ENCODE measurements around the gene SPATA1. TPM values are rescaled to one million over a fixed set of nuclear protein-coding genes. Genes with fewer than 3 reads are reported as not detected.

Gene SPATA1
- total and polyA plus RNA-seq, 9 of the 15 experiments (the other 6 are each of a cell fraction or from before 2014, with no cell fraction given) = 0.79 to 2.9 (median 1.5) TPM

DNA sequence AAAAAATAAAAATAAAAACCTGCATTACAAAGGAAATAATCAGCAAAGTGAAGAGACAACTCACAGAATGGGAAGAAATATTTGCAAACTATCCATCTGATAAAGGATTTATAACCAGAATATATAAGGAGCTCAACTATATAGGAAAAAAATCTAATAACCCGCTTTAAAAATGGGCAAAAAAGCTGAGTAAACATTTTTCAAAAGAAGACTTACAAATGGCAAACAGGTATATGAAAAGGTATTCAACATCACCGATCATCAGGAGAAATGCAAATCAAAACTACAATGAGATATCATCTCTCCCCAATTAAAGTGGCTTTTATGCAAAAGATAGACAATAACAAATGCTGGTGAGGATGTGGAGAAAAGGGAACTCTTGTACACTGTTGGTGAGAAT lies 4.0 kb downstream of the SPATA1 start:
- H3K79me2 ChIP-seq (ENCODE audit: control insufficient read depth, insufficient read depth, low read length) = peaks cover 29% of the 10 kb centered on the region
- intact Hi-C loops (cut with micrococcal nuclease) = no loop called here
- WGBS (ENCODE audit: insufficient coverage, low coverage, missing lambda C conversion rate) = 79% methylated on average over 2 of the region's 2 CpGs
- DNase-seq (ENCODE audit: extremely low read depth in 1 of 4, low spot score in 3 of 4) (no peak), ATAC-seq (no peak), FAIRE-seq (no peak)
- H3K27me3 ChIP-seq (ENCODE audit: control insufficient read depth in 2 of 2, insufficient read depth in 2 of 2, low read length in 2 of 2) = no peaks in the 10 kb centered on the region
- no TSS peak for BruUV-seq (replicated peaks)
- H3K27ac ChIP-seq (ENCODE audit: extremely low read depth, low read depth, low read length) = no peak overlapping the region
- in situ Hi-C loops (cut with MboI) = no loop called here
- CTCF ChIA-PET (ENCODE audit: low intra/inter-chr PET ratio) = no interaction called here
- no peaks in the 10 kb centered on the region; the same call in 1 of the 2 replicates for H3K9me3 ChIP-seq (replicated peaks; ENCODE audit: control insufficient read depth, insufficient read depth, low read depth, low read length)
- H3K36me3 ChIP-seq (ENCODE audit: control insufficient read depth, insufficient read depth, low read length) = 0 out of 3 replicates have a peak, but pooled peaks cover 1% of the 10 kb centered on the region
- H4K20me1 ChIP-seq (replicated peaks; ENCODE audit: control insufficient read depth, insufficient read depth, low read length) = no peaks in the 10 kb centered on the region
- H3K4me2 ChIP-seq (ENCODE audit: insufficient read depth, low read length) = no peak overlapping the region
- no peak overlapping the region for H3K9ac ChIP-seq (ENCODE audit: insufficient read depth in 1 of 2, low read depth in 2 of 2, low read length in 2 of 2)
- peaks cover 3 to 4% of the 10 kb centered on the region in 2 experiments; a peak in 3 of 5 replicates for H3K4me1 ChIP-seq (replicated peaks in 1 of 2; ENCODE audit: control insufficient read depth in 2 of 2, insufficient read depth in 2 of 2, low read length in 2 of 2)
- POLR2A ChIA-PET = no interaction called here
- H2AFZ ChIP-seq (ENCODE audit: low read depth, low read length) = no peak overlapping the region
- no peaks in the 10 kb centered on the region for H3K9me1 ChIP-seq (ENCODE audit: control insufficient read depth, insufficient read depth, low read length)
- H3K4me3 ChIP-seq = no peak overlapping the region
- TF ChIP-seq NBN (IDR thresholded peaks at IDR 0.05; ENCODE audit: low read depth) = no peak
- TF ChIP-seq GTF2F1 (IDR thresholded peaks at IDR 0.05; ENCODE audit: low read depth, low read length) = no peak
- TF ChIP-seq CBFB (CRISPR knock-in tag; IDR thresholded peaks at IDR 0.05) = no peak
- TF ChIP-seq SP1 (CRISPR knock-in tag; IDR thresholded peaks at IDR 0.05) = no peak
- peak; percentile 69 for TF ChIP-seq MAFK (IDR thresholded peaks at IDR 0.05; ENCODE audit: low read length)
- no peak for TF ChIP-seq EP400 (IDR thresholded peaks at IDR 0.05)
- peak; percentile 94 for TF ChIP-seq ZNF316 (IDR thresholded peaks at IDR 0.05)
- no peak for TF ChIP-seq ZNF197 (CRISPR knock-in tag; IDR thresholded peaks at IDR 0.05; ENCODE audit: low read depth)
- TF ChIP-seq BRF1 (IDR thresholded peaks at IDR 0.05; ENCODE audit: borderline replicate concordance, extremely low read depth, insufficient read length) = no peak
- no peak for TF ChIP-seq JUND (IDR thresholded peaks at IDR 0.05; ENCODE audit: borderline replicate concordance, low read depth, low read length)
- no peak for TF ChIP-seq JUND (tag; IDR thresholded peaks at IDR 0.05; ENCODE audit: borderline replicate concordance, low read depth, low read length)
- no peak for TF ChIP-seq ZNF354B (CRISPR knock-in tag; IDR thresholded peaks at IDR 0.05)
- TF ChIP-seq, protein P1, sequence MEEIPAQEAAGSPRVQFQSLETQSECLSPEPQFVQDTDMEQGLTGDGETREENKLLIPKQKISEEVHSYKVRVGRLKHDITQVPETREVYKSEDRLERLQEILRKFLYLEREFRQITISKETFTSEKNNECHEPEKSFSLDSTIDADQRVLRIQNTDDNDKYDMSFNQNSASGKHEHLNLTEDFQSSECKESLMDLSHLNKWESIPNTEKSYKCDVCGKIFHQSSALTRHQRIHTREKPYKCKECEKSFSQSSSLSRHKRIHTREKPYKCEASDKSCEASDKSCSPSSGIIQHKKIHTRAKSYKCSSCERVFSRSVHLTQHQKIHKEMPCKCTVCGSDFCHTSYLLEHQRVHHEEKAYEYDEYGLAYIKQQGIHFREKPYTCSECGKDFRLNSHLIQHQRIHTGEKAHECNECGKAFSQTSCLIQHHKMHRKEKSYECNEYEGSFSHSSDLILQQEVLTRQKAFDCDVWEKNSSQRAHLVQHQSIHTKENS (CRISPR knock-in tag; IDR thresholded peaks at IDR 0.05) = no peak
- TF ChIP-seq, protein P2, sequence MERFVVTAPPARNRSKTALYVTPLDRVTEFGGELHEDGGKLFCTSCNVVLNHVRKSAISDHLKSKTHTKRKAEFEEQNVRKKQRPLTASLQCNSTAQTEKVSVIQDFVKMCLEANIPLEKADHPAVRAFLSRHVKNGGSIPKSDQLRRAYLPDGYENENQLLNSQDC (CRISPR knock-in tag; IDR thresholded peaks at IDR 0.05) = no peak
- TF ChIP-seq, protein P3, sequence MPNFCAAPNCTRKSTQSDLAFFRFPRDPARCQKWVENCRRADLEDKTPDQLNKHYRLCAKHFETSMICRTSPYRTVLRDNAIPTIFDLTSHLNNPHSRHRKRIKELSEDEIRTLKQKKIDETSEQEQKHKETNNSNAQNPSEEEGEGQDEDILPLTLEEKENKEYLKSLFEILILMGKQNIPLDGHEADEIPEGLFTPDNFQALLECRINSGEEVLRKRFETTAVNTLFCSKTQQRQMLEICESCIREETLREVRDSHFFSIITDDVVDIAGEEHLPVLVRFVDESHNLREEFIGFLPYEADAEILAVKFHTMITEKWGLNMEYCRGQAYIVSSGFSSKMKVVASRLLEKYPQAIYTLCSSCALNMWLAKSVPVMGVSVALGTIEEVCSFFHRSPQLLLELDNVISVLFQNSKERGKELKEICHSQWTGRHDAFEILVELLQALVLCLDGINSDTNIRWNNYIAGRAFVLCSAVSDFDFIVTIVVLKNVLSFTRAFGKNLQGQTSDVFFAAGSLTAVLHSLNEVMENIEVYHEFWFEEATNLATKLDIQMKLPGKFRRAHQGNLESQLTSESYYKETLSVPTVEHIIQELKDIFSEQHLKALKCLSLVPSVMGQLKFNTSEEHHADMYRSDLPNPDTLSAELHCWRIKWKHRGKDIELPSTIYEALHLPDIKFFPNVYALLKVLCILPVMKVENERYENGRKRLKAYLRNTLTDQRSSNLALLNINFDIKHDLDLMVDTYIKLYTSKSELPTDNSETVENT (CRISPR knock-in tag; IDR thresholded peaks at IDR 0.05) = no peak
- TF ChIP-seq COPS2 (conservative IDR thresholded peaks at IDR 0.05) = no peak
- TF ChIP-seq CBX2 (IDR thresholded peaks at IDR 0.05; ENCODE audit: insufficient read depth, low read length, poor library complexity, severe bottlenecking) = no peak
- TF ChIP-seq, protein P4, sequence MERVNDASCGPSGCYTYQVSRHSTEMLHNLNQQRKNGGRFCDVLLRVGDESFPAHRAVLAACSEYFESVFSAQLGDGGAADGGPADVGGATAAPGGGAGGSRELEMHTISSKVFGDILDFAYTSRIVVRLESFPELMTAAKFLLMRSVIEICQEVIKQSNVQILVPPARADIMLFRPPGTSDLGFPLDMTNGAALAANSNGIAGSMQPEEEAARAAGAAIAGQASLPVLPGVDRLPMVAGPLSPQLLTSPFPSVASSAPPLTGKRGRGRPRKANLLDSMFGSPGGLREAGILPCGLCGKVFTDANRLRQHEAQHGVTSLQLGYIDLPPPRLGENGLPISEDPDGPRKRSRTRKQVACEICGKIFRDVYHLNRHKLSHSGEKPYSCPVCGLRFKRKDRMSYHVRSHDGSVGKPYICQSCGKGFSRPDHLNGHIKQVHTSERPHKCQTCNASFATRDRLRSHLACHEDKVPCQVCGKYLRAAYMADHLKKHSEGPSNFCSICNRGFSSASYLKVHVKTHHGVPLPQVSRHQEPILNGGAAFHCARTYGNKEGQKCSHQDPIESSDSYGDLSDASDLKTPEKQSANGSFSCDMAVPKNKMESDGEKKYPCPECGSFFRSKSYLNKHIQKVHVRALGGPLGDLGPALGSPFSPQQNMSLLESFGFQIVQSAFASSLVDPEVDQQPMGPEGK (CRISPR knock-in tag; IDR thresholded peaks at IDR 0.05; ENCODE audit: borderline replicate concordance) = no peak
